Epithelial cell of prostate (primary cell): ENCODE measurements around the gene TOX2.

Experiments
- DNase-seq: peaks from one replicate; pipeline ENCODE4 v3.0.0-alpha.2; 2011; ENCODE audit warnings: low read depth, low spot score
- H3K27ac ChIP-seq: fragments of 450-650 bp; 2 replicates; pipeline ENCODE4 v1.5.1; 2017; ENCODE audit warnings: mild to moderate bottlenecking

TOX2 gene

GRCh38 chr20:43938932-43939761 lies 24.5 kb downstream of the TOX2 start:
- DNase-seq = peak; percentile 81
- H3K27ac ChIP-seq = peak overlapping the region; percentile 63

- no peak for DNase-seq
- peak overlapping the region; percentile 63 for H3K27ac ChIP-seq
These were observed 25.1 kb downstream of the TOX2 start for GRCh38 chr20:43939762-43940121.

GRCh38 chr20:43940518-43941225 lies 26.0 kb downstream of the TOX2 start:
- DNase-seq = no peak

GRCh38 chr20:43941476-43942200 lies 27.0 kb downstream of the TOX2 start:
- H3K27ac ChIP-seq = peak overlapping the region; percentile 52
- DNase-seq = peak; percentile 39

More at GRCh38 chr20:43940518-43941225, 26.0 kb downstream of the TOX2 start:
- peak overlapping the region; percentile 52 for H3K27ac ChIP-seq

- H3K27ac ChIP-seq = peak overlapping the region; percentile 52
- no peak for DNase-seq
These were observed 27.5 kb downstream of the TOX2 start for GRCh38 chr20:43942201-43942590.

- no peak for DNase-seq
- peak overlapping the region; percentile 52 for H3K27ac ChIP-seq
These were observed 28.1 kb downstream of the TOX2 start for GRCh38 chr20:43942667-43943285.

GRCh38 chr20:43943725-43944124 lies 29.1 kb downstream of the TOX2 start:
- no peak overlapping the region for H3K27ac ChIP-seq
- DNase-seq = no peak

- DNase-seq = no peak
- no peak overlapping the region for H3K27ac ChIP-seq
These were observed 30.1 kb downstream of the TOX2 start for GRCh38 chr20:43944653-43945235.

GRCh38 chr20:43945391-43946205 lies 30.9 kb downstream of the TOX2 start:
- H3K27ac ChIP-seq = no peak overlapping the region
- DNase-seq = no peak

- H3K27ac ChIP-seq = no peak overlapping the region
- DNase-seq = no peak
These were observed 31.5 kb downstream of the TOX2 start for GRCh38 chr20:43946206-43946491.

- H3K27ac ChIP-seq = no peak overlapping the region
- DNase-seq = no peak
These were observed 32.1 kb downstream of the TOX2 start for GRCh38 chr20:43946659-43947315.

GRCh38 chr20:43947316-43947710 lies 32.7 kb downstream of the TOX2 start:
- DNase-seq = no peak
- H3K27ac ChIP-seq = no peak overlapping the region

GRCh38 chr20:43948455-43948854 lies 33.8 kb downstream of the TOX2 start:
- DNase-seq = no peak
- H3K27ac ChIP-seq = no peak overlapping the region

- no peak for DNase-seq
- no peak overlapping the region for H3K27ac ChIP-seq
These were observed 34.6 kb downstream of the TOX2 start for GRCh38 chr20:43949248-43949647.

GRCh38 chr20:43949741-43950618 lies 35.3 kb downstream of the TOX2 start:
- DNase-seq = no peak
- H3K27ac ChIP-seq = no peak overlapping the region

GRCh38 chr20:43953919-43954592 lies 39.4 kb downstream of the TOX2 start:
- H3K27ac ChIP-seq = no peak overlapping the region
- no peak for DNase-seq

- H3K27ac ChIP-seq = peak overlapping the region; percentile 69
- no peak for DNase-seq
These were observed 40.0 kb downstream of the TOX2 start for GRCh38 chr20:43954704-43955061.
